ENCODE data around the gene DDX31.
A peak's percentile ranks its signal among the peaks of the same experiment; 100 is the strongest.
"Not testable (repeated sequence)": the region's sequence is repeated elsewhere in the genome, so short reads cannot be mapped to it uniquely, and the experiment has no call there.

Gene DDX31

DNA sequence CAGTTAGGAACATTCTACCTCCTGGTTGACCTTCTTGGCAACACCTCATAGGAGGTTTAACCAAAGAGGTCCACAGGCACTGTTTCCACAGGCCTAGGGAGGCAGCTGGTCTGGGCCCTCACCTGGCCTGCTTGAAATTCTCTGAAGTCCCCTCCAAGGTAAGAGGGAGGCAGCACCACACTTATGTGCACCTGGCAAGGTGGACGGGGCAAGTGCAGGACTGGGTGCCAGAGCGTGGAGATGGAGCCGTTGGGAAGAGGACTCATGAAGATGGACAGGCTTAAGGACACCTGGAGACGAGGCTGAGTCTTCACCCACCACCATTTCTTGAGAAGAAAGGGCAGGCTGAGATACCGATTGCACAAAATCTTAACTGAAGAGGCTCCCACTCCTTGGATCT is 94.0 kb downstream of the DDX31 start:
- no peak overlapping the region for H3K4me3 ChIP-seq (ENCODE audit: low read length)
- TF ChIP-seq, protein P1, sequence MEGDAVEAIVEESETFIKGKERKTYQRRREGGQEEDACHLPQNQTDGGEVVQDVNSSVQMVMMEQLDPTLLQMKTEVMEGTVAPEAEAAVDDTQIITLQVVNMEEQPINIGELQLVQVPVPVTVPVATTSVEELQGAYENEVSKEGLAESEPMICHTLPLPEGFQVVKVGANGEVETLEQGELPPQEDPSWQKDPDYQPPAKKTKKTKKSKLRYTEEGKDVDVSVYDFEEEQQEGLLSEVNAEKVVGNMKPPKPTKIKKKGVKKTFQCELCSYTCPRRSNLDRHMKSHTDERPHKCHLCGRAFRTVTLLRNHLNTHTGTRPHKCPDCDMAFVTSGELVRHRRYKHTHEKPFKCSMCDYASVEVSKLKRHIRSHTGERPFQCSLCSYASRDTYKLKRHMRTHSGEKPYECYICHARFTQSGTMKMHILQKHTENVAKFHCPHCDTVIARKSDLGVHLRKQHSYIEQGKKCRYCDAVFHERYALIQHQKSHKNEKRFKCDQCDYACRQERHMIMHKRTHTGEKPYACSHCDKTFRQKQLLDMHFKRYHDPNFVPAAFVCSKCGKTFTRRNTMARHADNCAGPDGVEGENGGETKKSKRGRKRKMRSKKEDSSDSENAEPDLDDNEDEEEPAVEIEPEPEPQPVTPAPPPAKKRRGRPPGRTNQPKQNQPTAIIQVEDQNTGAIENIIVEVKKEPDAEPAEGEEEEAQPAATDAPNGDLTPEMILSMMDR (conservative IDR thresholded peaks at IDR 0.05; ENCODE audit: low read depth, low read length): no peak
- no peak for DNase-seq (ENCODE audit: low read depth)

DNA sequence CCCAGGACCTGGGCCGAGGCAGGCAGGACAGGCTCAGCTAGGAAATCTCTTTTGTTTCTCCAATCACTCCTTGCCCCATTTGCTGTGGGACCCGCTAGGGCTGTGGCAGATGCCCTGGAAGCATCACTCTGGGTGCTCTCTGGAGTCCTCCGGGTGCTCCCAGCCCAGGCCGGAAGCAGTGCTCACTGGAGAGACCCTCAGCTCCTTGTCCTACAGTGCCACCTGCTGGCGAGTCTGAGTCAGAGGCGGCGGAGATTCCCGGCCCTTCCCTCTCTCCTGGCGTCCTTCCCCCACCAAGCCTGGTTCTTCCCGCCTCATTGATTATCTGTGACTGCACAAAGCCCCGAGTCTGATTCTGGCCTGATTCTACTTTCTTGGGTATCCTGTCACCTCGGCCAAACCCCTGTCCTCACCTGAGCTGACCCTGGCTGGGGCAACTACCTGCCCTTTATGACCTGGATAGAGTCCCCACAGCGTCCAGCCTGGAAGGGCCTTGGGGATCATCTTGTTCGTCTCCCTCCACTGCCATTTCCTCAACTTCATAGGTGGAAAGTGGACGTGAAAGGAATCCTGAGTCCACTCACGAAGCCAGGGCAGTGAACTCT is 94.7 kb downstream of the DDX31 start:
- TF ChIP-seq, protein P1 (conservative IDR thresholded peaks at IDR 0.05; ENCODE audit: low read depth, low read length): peak; percentile 86
- DNase-seq (ENCODE audit: low read depth): peak; percentile 19
- H3K4me3 ChIP-seq (ENCODE audit: low read length): no peak overlapping the region

DNA sequence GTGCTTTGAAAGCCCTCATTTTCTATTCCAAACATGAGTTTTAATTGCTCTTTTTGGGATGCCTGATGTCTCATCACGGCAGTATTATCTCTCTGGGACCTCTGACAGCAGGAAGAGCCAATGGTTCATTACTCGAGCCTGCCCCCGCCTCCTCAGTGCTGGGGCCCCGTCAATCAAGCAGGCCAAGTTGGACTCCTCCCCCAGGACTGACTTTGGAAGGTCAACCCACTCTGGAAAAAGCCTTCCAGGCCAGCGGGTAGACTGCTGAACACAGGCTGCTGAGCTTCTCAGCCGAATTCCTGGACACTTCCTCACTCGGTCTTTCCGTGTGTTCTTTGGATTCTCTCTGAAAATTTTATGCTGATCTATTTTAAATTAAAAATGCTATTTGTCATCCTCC is 96.9 kb downstream of the DDX31 start:
- TF ChIP-seq, protein P1 (conservative IDR thresholded peaks at IDR 0.05; ENCODE audit: low read depth, low read length): no peak
- H3K4me3 ChIP-seq (ENCODE audit: low read length): no peak overlapping the region
- DNase-seq (ENCODE audit: low read depth): no peak

DNA sequence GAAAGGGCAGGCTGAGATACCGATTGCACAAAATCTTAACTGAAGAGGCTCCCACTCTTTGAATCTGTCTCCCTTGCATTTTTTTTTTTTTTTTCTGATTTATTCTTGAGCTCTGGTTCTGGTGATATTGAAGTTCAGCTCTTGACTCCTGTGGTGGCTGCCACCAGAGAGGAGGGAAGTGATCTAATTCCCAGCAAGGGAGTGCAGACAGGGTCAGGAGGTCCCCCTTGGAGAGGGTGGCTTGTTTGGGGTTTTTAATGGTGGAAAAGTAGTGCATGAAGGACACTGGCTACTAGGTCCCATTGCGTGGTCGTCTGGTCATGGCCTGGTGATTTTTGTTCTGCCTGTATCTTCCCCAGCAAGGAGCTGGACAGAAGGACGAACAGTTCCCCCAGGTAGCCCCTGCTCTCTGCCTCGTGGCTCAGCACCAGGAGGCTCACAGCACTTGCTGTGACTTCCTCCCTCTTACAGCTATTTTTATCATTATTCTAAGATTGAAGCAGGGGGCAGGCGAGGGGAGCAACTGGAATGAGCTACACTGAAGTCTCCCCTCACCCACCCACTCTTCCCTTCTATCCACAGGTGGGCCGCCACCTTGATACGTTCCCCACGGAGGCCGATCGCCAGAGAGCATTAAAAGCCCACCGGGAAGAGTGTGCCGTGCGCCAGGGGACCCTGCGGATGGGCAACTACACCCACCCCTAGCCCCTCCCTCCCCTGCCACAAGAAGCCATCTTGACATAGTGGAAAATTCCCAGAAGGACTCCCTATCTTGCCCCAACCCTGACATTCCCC is 97.8 kb downstream of the DDX31 start:
- DNase-seq (ENCODE audit: low read depth): no peak
- H3K4me3 ChIP-seq (ENCODE audit: low read length): no peak overlapping the region
- TF ChIP-seq, protein P1 (conservative IDR thresholded peaks at IDR 0.05; ENCODE audit: low read depth, low read length): no peak

DNA sequence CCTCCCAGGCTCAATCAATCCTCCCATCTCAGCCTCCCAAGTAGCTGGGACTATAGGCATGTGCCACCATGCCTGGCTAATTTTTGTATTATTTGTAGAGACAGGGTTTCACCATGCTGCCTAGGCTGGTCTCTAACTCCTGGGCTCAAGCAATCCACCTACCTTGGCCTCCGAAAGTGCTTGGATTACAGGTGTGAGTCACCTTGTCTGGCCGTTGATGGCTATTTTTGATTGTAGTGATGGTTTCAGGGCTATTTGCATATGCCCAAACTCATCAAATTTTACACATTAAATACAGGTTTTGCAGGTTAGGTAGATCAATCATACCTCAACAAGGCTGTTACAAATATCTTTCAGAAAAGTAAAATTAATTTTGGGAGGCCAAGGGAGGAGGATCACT is 101.0 kb downstream of the DDX31 start:
- not testable (repeated sequence) for DNase-seq (ENCODE audit: low read depth); H3K4me3 ChIP-seq (ENCODE audit: low read length)

DNA sequence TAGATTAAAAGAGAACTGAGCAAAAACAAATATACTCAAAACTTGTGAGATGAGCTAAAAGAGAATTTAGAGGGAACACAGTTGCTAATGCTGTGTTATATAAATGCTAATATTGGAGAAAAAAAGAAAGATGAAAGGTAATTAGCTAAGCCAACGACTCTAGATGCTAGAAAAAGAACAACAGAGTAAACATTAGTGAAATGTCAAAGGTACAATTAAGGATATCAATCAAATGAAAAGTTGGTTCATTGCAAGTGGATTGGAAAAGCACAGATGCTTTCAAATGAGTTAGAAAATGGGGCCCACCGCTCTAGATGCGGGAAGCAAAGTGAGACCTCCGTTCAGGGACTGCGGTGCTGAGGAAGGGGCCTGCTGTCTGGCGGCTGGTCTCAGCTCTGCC is 105.3 kb downstream of the DDX31 start:
- H3K4me3 ChIP-seq (ENCODE audit: low read length): no peak overlapping the region
- TF ChIP-seq, protein P1 (conservative IDR thresholded peaks at IDR 0.05; ENCODE audit: low read depth, low read length): no peak
- DNase-seq (ENCODE audit: low read depth): no peak

DNA sequence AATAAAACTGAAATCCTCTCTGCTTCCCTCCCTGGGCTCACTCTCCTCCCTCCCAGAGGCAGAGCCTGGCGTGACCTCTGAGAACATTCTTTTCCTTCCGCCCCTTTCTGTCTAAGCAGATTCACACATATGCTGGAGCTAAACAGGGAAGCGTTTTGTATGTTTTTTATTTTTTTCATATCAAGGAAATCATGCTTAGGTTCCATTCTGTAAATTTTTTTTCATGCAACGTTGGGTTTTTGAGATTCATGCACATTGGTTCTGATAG is 107.5 kb downstream of the DDX31 start:
- no peak overlapping the region for H3K4me3 ChIP-seq (ENCODE audit: low read length)
- DNase-seq (ENCODE audit: low read depth): no peak
- TF ChIP-seq, protein P1 (conservative IDR thresholded peaks at IDR 0.05; ENCODE audit: low read depth, low read length): no peak
